Heart left ventricle (tissue), 16 donors: ENCODE data around the gene SIL1. TPM values are rescaled to one million over a fixed set of nuclear protein-coding genes. Genes with fewer than 3 reads are reported as not detected.
"Not testable (repeated sequence)": the region's sequence is repeated elsewhere in the genome, so short reads cannot be mapped to it uniquely, and the experiment has no call there.

Experiments used
- ATAC-seq, 4 donors: fragments of 200-7000 bp; cut with Tn5 transposase; one replicate each; pipeline ENCODE4 v1.9.1; 2020 to 2022; ENCODE audit warnings: moderate library complexity in 4 of 4, mild to moderate bottlenecking in 3 of 4, moderate number of reproducible peaks in 1 of 4
- DNase-seq, 5 donors: peaks; one replicate each; pipeline ENCODE4 v3.0.0-alpha.2; 2020
- H3K27ac ChIP-seq, 12 donors: fragments of 200-600 bp; sonication (generic) in 4 of 12; one replicate each; pipeline versions ENCODE4 v1.5.0 to v1.8.0; 2016 to 2022; ENCODE audit warnings: mild to moderate bottlenecking in 2 of 12
- H3K27me3 ChIP-seq, 9 donors: fragments of 200-600 bp; sonication (generic) in 2 of 9; one replicate each; pipeline versions ENCODE4 v1.5.1 to v1.8.0; 2016 to 2022; ENCODE audit warnings: mild to moderate bottlenecking in 3 of 9
- H3K36me3 ChIP-seq, 9 donors: fragments of 200-600 bp; sonication (generic) in 2 of 9; one replicate each; pipeline versions ENCODE4 v1.5.0 to v1.8.0; 2018 to 2022; ENCODE audit warnings: mild to moderate bottlenecking in 2 of 9
- H3K4me1 ChIP-seq, 12 donors: fragments of 200-600 bp; sonication (generic) in 4 of 12; one replicate each; pipeline versions ENCODE4 v1.5.0 to v1.8.0; 2016 to 2022; ENCODE audit warnings: mild to moderate bottlenecking in 3 of 12
- H3K4me3 ChIP-seq, 12 donors: fragments of 200-600 bp; sonication (generic) in 4 of 12; one replicate each; pipeline versions ENCODE4 v1.5.0 to v1.8.0; 2017 to 2022; ENCODE audit warnings: mild to moderate bottlenecking in 9 of 12, moderate library complexity in 4 of 12
- H3K9me3 ChIP-seq, 12 donors: fragments of 200-600 bp; sonication (generic) in 4 of 12; one replicate each; pipeline versions ENCODE4 v1.5.0 to v1.8.0; 2016 to 2022; ENCODE audit warnings: mild to moderate bottlenecking in 1 of 12
- POLR2A ChIP-seq, 2 donors: fragments of 450-650 bp; IDR thresholded peaks; one replicate each; pipeline ENCODE4 v1.6.1; 2017; ENCODE audit warnings: antibody characterized with exemption in 2 of 2, mild to moderate bottlenecking in 2 of 2, moderate library complexity in 2 of 2
- WGBS, 4 donors: extraction: QIAGEN DNeasy Blood & Tissue Kit in 2 of 4; methylation state at CpG; one replicate each; pipeline versions ENCODE4 v1.1.5 to v1.1.7; 2013 to 2018; 5-methylcytosine and 5-hydroxymethylcytosine counted together
- intact Hi-C, 10 donors: fragments of 100-400 bp; cut with DNase I; formaldehyde crosslinking; loops; one replicate each; pipeline versions ENCODE4 v1.11.1 to v1.14.2; 2022
- polyA plus RNA-seq, 2 donors: library from polyadenylated mRNA; stranded (reverse); fragments of 200-250 nt; gene quantifications; one replicate each; pipeline ENCODE4 v1.2.3, GENCODE V29; 2013
- total RNA-seq, 9 donors: library from RNA; depleted of rRNA in 2 of 9; stranded (reverse); fragments of >200 nt in 2 of 9; fragmentation: NEBNext Ultra II Directional in 3 of 9; extraction: Animal tissue kit (Norgen Biotek cat#: 25700) in 3 of 9; gene quantifications; one replicate each; pipeline versions ENCODE4 v1.1.0 to v1.2.4, GENCODE V29; 2016 to 2023
- TF ChIP-seq, protein P1 (sequence below), 12 donors: fragments of 200-600 bp; sonication (generic) in 4 of 12; IDR thresholded peaks; one replicate each; pipeline versions ENCODE4 v1.5.0 to v1.8.0; 2018 to 2022; ENCODE audit warnings: antibody characterized with exemption in 12 of 12, mild to moderate bottlenecking in 5 of 12
- donor health status: ischemic (EF 13 %, LVEDD 7.1; RV severe dilation, severe dysfunction).
- donor health status: healthy with polysubstance abuse.
- donor health status: DM: no; HTN: yes; CAD: no.
- donor health status: DM: no; HTN: no; CAD: no.
- donor health status: ischemic (EF 25% LVEDD 6.9; RV normal size, moderate dysfunction).
- donor health status: ischemic (EF 25% LVEDD 5.7; RV mildly dilated, moderate dysfunction).
- donor health status: healthy.
- donor health status: DM: yes; HTN: yes; CAD: no.
- donor health status: ischemic (EF 35%, LVEDD 5.7; RV mildly dilated, moderate dysfunction).
- donor health status: nonischemic (EF 11% LVEDD 7.7; RV severe dilation, severe dysfunction).
- donor health status: DM: yes; HTN: yes; CAD: no.
- donor health status: PGD.
- donor health status: ischemic (EF 29% LVEDD 5.4; RV normal size, mild dysfunction).
- donor health status: nonischemic (EF 23%, LVEDD 6.1; RV moderate dilation, normal function).

SIL1 gene
- total and polyA plus RNA-seq, 11 donors = 33.8 to 341 (median 40.2) TPM

DNA sequence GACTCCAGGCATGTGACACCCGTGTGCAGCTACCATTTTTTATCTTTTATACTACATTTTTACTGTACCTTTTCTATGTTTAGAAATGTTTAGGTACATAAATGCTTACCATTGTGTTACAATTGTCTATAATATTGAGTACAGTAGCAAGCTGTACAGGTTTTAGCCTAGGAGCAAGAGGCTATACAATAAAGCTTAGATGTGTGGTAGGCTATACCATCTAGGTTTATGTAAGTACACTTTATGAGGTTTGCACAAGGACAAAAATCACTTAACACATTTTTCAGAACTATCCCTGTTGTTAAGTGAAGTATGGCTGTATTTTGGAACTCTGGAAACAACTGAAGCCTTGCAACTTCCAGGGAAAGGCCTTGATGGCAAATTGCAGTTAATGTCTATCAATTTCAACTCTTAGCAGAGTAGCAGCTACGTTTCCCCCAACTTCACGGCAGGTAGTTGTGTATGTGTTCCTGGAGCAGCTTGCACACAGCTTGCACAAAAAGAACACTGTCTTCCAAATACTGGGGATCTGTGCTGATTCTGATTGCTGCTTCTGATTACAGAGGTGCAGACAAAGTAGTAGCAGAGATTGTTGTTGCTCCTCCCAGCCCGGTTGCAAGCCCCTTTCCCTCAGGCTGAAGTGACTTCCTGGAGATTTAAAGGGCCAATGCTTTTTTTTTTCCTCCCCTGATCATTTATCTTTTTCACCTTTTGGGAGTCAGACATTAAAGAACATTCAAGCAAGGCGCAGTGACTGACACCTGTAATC, 30.0 kb downstream of the SIL1 start:
- H3K27me3 ChIP-seq = no peaks in the 10 kb centered on the region
- ATAC-seq = no peak
- no peak for TF ChIP-seq POLR2A (IDR thresholded peaks at IDR 0.05)
- TF ChIP-seq, protein P1, sequence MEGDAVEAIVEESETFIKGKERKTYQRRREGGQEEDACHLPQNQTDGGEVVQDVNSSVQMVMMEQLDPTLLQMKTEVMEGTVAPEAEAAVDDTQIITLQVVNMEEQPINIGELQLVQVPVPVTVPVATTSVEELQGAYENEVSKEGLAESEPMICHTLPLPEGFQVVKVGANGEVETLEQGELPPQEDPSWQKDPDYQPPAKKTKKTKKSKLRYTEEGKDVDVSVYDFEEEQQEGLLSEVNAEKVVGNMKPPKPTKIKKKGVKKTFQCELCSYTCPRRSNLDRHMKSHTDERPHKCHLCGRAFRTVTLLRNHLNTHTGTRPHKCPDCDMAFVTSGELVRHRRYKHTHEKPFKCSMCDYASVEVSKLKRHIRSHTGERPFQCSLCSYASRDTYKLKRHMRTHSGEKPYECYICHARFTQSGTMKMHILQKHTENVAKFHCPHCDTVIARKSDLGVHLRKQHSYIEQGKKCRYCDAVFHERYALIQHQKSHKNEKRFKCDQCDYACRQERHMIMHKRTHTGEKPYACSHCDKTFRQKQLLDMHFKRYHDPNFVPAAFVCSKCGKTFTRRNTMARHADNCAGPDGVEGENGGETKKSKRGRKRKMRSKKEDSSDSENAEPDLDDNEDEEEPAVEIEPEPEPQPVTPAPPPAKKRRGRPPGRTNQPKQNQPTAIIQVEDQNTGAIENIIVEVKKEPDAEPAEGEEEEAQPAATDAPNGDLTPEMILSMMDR (IDR thresholded peaks at IDR 0.05) = no peak
- peaks cover 0 to 15% (median 10%) of the 10 kb centered on the region in 12 donors for H3K9me3 ChIP-seq
- no peak overlapping the region for H3K4me3 ChIP-seq
- intact Hi-C loops = no loop called here
- 55 to 75% (median 64%) methylated on average over 5 of the region's 5 CpGs for WGBS, 4 donors
- H3K36me3 ChIP-seq = no peaks in the 10 kb centered on the region
- H3K27ac ChIP-seq = no peak overlapping the region
- peaks cover 0 to 3% (median 0%) of the 10 kb centered on the region in 12 donors for H3K4me1 ChIP-seq
- no peak for DNase-seq

DNA sequence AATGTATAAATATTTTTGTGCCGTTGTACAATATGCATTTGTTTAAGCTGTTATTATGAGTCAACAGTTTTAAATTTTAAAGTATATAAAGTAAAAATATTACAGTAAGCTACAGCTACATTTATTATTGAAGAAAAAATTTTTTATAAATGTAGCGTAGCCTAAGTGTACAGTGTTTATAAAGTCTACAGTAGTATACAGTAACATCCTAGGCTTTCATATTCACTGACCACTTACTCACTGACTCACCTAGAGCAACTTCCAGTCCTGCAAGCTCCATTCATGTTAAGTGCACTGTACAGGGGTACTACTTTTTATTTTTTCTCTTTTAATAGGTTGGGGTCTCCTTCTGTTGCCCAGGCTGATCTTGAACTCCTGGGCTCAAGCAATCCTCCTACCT, 30.6 kb downstream of the SIL1 start:
- no peak overlapping the region for H3K4me3 ChIP-seq
- ATAC-seq = no peak
- 90 to 97% (median 91%) methylated on average over 2 of the region's 2 CpGs for WGBS, 4 donors
- no peak for TF ChIP-seq POLR2A (IDR thresholded peaks at IDR 0.05)
- TF ChIP-seq, protein P1 (IDR thresholded peaks at IDR 0.05) = no peak
- intact Hi-C loops = no loop called here
- peaks cover 0 to 3% (median 0%) of the 10 kb centered on the region in 12 donors for H3K4me1 ChIP-seq
- no peaks in the 10 kb centered on the region for H3K36me3 ChIP-seq
- H3K9me3 ChIP-seq = peaks cover 0 to 11% (median 9%) of the 10 kb centered on the region in 12 donors
- no peak for DNase-seq
- no peaks in the 10 kb centered on the region for H3K27me3 ChIP-seq
- no peak overlapping the region for H3K27ac ChIP-seq

DNA sequence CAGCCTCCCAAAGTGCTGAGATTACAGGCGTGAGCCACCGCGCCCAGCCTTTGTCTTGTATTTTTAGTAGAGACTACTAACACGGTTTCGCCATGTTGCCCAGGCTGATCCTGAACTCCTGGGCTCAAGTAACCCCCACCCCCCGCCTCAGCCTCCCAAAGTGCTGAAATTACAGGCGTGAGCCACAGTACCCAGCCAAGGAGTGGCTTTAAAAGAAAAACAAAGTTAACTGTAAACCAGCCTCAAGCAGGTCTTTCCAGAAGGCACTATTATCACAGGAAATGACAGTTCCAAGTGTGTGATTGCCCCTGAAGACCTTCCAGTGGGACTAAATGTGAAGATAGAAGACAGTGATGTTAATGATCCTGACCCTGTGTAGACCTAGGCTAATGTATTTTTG, 31.1 kb downstream of the SIL1 start:
- WGBS, 4 donors = 87 to 95% (median 93%) methylated on average over 7 of the region's 7 CpGs
- no peak for ATAC-seq
- Histone ChIP-seq H3K27ac (no peak overlapping the region), H3K4me3 (no peak overlapping the region), H3K27me3 (no peaks in the 10 kb centered on the region), H3K36me3 (no peaks in the 10 kb centered on the region), H3K4me1 (peaks cover 0 to 3% (median 0%) of the 10 kb centered on the region in 12 donors), H3K9me3 (peaks cover 0 to 6% (median 4%) of the 10 kb centered on the region in 12 donors)
- intact Hi-C loops = no loop called here
- TF ChIP-seq, protein P1 (IDR thresholded peaks at IDR 0.05) = no peak
- no peak for DNase-seq

DNA sequence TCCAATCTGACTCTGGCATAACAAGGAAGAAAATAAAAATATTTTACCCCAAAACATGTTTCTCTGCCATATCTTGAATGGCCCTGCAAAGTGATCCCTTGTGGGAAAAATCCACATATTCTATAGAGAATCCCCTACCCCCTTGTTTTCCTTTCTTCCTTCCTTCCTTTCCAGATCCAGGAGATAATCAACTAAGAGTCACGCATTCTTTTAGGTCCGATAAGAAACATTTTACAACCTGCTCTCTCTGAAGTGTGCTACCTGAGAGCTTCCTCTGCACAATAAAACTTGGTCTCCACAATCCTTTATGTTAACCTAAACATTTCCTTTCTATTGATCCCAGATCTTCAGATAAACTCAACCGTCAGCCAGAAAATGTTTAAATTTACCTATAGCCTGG, 33.3 kb downstream of the SIL1 start:
- H3K9me3 ChIP-seq, H3K36me3 ChIP-seq, DNase-seq, H3K4me3 ChIP-seq, H3K27me3 ChIP-seq, H3K4me1 ChIP-seq, ATAC-seq, H3K27ac ChIP-seq, intact Hi-C loops: not testable (repeated sequence)
- 84 to 92% (median 87%) methylated on average over 3 of the region's 3 CpGs for WGBS, 4 donors

DNA sequence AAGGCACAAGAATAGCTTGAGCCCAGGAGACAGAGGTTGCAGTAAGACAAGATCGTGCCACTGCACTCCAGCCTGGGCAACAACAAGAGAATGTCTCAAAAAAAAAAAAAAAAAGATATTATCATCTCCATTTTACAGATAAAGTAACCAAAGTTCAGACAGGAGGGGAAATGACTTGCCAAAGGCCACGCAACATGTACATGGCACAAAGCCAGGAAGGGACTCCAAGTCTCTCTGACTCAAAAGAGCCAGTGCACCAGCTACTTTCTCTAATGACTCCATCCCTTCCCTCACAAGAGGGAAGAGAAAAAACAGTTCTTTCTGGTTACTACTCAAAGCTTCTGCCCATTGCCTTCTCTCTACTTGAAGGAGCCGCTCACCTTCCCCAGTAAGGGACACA, 34.1 kb downstream of the SIL1 start:
- peaks cover 0 to 3% (median 0%) of the 10 kb centered on the region in 12 donors for H3K4me1 ChIP-seq
- no peak for TF ChIP-seq POLR2A (IDR thresholded peaks at IDR 0.05)
- TF ChIP-seq, protein P1 (IDR thresholded peaks at IDR 0.05) = no peak

More for the DNA sequence above, 34.1 kb downstream of the SIL1 start:
- Histone ChIP-seq H3K9me3 (no peaks in the 10 kb centered on the region), H3K27ac (no peak overlapping the region), H3K4me3 (no peak overlapping the region), H3K36me3 (no peaks in the 10 kb centered on the region), H3K27me3 (no peaks in the 10 kb centered on the region)
- DNase-seq = no peak
- intact Hi-C loops = no loop called here
- 83 to 95% (median 90%) methylated on average over 3 of the region's 3 CpGs for WGBS, 4 donors
- ATAC-seq = no peak
